Measurements from ENCODE around the gene NRAP. TPM values are rescaled to one million over a fixed set of nuclear protein-coding genes. Genes with fewer than 3 reads are reported as not detected.

The NRAP gene
- total RNA-seq = 0.18 TPM

DNA sequence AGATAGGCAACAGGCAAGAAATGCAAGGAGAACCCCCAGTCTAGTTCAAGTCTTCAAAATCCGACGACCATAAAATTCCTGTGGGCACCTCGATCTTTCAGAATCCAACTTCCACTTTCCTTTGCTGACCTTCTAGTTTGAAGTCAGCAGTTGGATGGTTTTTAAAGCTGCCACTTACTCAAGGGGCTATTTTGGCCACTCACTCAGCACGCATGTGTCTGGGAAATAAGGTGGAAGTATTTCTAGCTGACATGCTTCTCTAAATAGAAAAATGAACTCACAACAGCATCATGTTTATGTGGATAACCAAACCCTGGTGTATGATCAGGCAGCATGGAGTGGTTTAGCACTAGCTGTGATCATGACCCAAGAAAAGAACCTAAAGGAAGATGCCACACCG is at the start of gene NRAP:
Gene NRAP (minus strand): TSS at position 134 of the 400 bp plus-strand sequence. CDS start 159 bp downstream, outside the sequence.
- DNase-seq (ENCODE audit: low spot score) = no peak

GRCh38 chr10:113713640-113713982 is 49.8 kb upstream of the NRAP start:
- DNase-seq (ENCODE audit: low spot score) = no peak

GRCh38 chr10:113712755-113713639 is 49.2 kb upstream of the NRAP start:
- DNase-seq (ENCODE audit: low spot score) = no peak

GRCh38 chr10:113712024-113712423 is 48.2 kb upstream of the NRAP start:
- no peak for DNase-seq (ENCODE audit: low spot score)

- no peak for DNase-seq (ENCODE audit: low spot score)
These were observed 47.3 kb upstream of the NRAP start for GRCh38 chr10:113711142-113711541.

- DNase-seq (ENCODE audit: low spot score) = no peak
These were observed 45.5 kb upstream of the NRAP start for GRCh38 chr10:113709221-113709838.

DNA sequence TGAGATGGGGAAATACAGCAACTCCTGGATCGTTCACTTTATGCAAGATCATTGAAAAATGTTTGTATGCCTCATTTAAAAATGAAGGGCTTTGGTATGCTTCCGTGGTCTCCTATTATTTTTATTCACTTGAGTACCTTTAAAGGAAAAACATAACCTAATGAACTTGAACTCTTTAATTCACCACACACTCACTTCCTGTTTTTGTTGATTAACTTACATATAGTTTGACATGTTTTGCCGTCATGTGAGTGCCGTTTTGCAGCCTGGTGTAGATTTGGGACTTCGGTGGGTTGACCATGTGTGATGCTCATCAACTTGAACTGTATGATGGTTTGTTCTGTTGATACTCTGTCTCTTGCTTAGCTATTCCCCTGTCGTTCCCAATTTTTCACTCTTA is 44.8 kb upstream of the NRAP start:
- DNase-seq (ENCODE audit: low spot score) = no peak

- no peak for DNase-seq (ENCODE audit: low spot score)
These were observed 42.8 kb upstream of the NRAP start for GRCh38 chr10:113706623-113707022.

DNA sequence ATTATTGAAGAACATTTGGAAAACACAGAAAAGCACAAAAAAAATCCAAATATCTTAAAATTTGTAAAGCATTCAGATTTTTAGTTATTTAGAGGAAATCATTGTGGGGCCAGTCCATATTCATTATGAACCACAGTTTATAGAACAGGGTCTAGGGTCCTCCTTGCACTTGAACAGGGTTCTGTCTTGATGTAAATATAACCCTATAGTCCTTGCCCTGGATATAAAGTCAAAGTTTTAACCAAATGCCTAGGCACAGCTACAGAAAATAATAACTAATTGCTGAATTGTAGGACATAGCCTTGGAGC is 41.5 kb upstream of the NRAP start:
- DNase-seq (ENCODE audit: low spot score) = no peak

- DNase-seq (ENCODE audit: low spot score) = no peak
These were observed 40.9 kb upstream of the NRAP start for GRCh38 chr10:113704637-113705343.

DNA sequence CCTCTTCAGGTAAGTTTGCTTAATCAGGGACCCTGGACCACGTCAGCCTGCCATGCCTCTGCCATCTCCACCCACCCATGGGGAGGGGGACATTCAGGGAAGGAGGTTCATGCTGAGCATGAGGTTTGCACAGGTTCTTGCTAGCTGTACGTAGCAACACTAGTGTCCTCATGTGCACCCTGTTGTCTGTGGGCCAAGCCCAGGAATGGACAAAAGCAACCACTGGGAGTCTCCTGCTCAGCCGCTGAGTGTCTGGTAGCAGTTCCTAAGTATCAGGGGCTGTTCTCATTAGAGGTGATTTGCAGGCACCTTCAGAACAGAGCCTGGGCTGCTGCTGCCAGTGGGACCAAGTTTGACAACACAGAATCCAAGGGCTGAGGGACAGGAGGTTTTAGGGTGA is 33.8 kb upstream of the NRAP start:
- DNase-seq (ENCODE audit: low spot score) = no peak

GRCh38 chr10:113695691-113696090 is 31.9 kb upstream of the NRAP start:
- no peak for DNase-seq (ENCODE audit: low spot score)

DNA sequence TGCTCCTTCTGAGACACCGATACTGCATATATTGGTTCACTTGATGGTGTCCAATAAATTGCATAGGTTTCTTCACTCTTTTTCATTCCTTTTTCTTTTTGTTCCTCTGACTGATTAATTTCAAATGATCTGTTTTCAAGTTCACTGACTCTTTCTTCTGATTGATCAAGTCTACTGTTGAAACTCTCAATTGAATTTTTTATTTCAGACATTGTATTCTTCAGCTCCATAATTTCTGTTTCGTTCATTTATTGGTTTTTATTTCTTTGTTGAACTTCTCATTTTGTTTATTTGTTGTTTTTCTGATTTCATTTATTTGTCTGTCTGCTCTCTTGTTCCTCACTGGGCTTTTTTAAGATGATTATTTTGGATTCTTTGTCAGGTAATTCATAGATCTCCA is 29.5 kb upstream of the NRAP start:
- no peak for DNase-seq (ENCODE audit: low spot score)

DNA sequence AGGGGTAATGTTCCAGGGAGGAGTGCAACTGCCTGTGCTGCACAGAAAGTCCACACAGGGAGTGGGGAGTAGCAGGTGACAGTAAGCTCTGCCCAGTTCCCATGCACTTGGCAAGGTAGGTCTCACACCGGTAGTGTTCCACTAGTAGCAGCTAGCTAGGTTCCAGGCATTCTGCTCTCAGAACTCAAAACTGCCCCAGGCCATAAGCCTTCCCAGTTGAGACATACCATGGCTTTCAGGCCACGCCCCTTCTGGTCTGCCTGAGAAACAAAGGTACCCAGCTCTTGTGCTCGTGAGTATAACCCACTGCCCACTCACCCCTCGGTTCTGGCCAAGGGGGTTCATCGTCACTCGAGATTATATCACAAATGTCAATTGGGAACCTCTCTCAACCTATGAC is 28.4 kb upstream of the NRAP start:
- DNase-seq (ENCODE audit: low spot score) = no peak

GRCh38 chr10:113691381-113691780 is 27.5 kb upstream of the NRAP start:
- DNase-seq (ENCODE audit: low spot score) = no peak

DNA sequence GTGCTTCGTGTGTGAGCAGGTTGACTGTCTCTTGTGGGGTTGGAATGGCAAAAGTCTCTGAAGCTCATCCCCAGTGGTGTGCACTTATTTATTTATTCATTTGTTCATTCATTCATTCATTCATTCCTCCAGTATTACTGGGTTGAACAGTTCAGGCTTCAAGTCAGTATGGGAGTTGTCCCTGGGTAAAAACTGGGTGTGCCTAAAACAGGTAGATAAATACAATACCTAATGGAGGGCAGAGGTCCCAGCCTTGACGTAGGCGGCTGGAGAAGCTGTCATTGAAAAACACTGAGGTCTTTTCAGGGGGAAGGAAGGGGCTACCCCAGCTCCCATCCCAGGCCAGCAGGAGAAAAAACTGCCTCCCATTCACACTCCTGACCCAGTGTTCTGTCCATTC is 26.9 kb upstream of the NRAP start:
- DNase-seq (ENCODE audit: low spot score) = no peak

- no peak for DNase-seq (ENCODE audit: low spot score)
These were observed 25.7 kb upstream of the NRAP start for GRCh38 chr10:113689574-113689973.

DNA sequence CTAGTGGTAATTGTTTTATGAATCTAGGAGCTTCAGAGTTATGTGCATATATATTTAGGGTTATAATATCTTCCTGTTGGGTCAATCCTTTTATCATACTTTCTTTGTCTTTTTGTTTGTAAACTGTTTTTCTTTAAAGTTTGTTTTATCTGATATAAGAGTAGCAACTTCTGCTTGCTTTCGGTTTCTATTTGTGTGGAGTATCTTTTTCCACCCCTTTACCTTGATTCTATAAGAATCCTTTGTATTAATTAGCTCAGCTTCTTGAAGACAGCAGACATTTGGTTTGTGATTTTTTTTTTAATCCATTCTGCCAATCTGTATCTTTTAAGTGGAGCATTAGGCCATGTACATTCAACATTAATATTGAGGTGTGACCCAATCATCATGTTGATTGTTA is 25.2 kb upstream of the NRAP start:
- DNase-seq (ENCODE audit: low spot score) = no peak

GRCh38 chr10:113687037-113687436 is 23.2 kb upstream of the NRAP start:
- no peak for DNase-seq (ENCODE audit: low spot score)

DNA sequence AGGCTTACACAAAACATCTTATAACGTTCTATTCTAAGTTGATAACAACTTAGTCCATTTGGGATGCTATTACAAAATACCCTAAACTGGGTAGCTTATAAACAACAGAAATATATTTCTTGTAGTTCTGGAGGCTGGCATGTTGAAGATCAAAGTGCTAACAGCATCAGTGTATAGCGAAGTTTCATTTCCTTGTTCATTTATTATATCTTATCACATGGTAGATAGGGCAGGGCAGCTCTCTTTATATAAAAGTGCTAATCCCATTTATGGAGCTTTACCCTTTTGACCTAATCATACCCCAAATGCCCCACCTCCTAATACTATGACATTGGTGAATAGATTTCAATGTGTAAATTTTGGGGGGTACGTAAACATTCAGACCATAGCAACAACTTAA is 22.2 kb upstream of the NRAP start:
- DNase-seq (ENCODE audit: low spot score) = no peak

DNA sequence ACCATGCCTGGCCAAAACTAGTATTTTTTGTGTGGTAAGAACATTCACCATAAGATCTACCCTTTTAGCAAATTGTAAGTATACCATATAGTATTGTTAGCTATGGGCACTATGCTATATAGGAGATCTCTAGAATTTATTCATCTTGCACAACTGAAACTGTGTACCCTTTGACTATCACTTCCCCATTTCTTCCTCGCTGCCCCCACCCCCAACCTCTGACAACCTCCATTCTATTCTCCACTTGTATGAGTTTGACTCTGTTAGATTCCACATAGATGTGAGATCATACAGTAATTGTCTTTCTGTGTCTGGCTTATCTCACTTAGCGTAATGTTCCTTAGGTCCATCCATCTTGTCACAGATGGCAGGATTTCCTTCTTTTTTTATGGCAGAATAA is 19.5 kb upstream of the NRAP start:
- no peak for DNase-seq (ENCODE audit: low spot score)

DNA sequence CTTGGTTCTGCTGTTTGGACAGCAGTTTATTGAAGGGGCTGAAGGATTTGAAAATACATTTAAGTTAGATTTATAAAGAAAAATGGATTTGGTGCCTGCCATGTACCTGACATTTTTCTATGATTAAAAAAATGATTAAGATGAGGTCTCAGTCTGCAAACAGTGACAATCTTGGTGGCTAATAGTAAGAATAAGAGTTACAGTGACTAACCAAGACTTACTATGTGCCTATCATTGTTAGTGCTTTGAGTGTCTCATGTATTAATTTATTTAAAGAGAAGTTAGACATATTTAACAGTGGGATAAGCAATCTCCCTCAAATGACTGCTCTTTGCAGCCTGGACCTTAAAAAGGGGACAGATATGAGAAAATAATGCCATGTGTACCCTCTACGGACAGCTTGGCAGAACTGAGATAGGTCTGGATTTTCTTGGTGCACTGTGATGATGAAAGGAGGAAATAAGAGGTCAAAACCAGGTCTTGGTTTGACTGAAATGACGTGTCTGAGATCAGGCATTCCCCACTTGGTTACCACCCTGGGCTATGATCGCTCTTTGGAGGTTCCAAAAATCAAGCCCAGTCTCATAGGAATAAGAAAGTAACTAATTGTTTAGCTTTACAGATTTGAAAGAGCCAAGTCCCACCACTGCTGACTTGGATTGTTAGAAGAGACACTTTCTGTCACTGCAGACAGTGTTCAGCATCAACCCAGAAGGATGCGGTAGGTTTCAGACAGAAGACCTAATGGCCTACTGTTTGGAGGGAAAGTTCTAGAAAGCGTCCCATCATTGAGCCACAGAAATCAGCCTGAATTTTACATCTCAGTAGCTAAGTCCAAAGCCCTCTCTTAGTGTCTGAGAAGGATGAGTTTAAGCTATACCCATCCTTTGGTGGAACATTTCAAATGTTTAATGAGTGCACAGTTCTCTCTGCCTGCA is 18.0 kb upstream of the NRAP start:
- DNase-seq (ENCODE audit: low spot score) = no peak
